GM12872 (cell line): ENCODE measurements around the gene LMBR1.

ENCODE experiments used
- TF ChIP-seq, protein P1 (sequence below): IDR thresholded peaks from 3 replicates; pipeline ENCODE4 v1.5.1; 2011; ENCODE audit warnings: low read depth, mild to moderate bottlenecking, low read length, moderate library complexity; ENCODE audit not compliant: insufficient read depth

LMBR1 gene

DNA sequence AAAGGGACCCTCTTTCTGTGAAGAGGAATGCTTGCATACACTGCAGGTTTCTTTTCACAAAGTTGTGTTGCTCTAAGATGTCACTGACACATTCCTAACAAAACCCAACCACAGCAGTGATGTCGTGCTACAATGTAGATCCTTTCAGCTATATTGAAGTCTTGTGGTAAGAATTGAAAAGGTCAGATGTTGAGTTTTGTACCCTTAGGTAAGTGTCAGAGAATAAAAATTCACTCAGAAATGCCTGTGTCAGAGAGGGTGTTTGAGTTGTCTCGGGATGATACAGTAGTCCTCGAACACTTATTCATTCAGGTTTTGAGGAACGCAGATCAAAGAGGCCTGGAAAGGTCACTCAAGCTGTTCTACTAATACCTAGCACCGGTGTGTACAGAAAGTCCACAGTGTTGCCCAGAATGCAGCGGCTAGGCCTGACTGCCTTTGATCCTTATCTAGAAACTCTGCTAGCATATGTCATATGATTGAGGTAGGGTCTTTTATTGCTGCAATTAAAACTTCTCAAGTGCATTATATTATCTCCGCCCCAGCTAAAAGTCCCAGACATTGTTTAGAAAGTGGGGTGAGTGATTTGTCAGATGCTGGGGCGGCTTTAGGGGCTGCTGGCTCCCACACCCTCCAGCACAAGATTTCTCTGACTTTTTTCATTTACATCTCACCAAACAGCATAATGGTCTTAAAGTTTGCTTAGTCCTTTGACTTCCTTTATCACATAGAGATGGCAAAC, 226.4 kb downstream of the LMBR1 start:
- TF ChIP-seq, protein P1, sequence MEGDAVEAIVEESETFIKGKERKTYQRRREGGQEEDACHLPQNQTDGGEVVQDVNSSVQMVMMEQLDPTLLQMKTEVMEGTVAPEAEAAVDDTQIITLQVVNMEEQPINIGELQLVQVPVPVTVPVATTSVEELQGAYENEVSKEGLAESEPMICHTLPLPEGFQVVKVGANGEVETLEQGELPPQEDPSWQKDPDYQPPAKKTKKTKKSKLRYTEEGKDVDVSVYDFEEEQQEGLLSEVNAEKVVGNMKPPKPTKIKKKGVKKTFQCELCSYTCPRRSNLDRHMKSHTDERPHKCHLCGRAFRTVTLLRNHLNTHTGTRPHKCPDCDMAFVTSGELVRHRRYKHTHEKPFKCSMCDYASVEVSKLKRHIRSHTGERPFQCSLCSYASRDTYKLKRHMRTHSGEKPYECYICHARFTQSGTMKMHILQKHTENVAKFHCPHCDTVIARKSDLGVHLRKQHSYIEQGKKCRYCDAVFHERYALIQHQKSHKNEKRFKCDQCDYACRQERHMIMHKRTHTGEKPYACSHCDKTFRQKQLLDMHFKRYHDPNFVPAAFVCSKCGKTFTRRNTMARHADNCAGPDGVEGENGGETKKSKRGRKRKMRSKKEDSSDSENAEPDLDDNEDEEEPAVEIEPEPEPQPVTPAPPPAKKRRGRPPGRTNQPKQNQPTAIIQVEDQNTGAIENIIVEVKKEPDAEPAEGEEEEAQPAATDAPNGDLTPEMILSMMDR = no peak

DNA sequence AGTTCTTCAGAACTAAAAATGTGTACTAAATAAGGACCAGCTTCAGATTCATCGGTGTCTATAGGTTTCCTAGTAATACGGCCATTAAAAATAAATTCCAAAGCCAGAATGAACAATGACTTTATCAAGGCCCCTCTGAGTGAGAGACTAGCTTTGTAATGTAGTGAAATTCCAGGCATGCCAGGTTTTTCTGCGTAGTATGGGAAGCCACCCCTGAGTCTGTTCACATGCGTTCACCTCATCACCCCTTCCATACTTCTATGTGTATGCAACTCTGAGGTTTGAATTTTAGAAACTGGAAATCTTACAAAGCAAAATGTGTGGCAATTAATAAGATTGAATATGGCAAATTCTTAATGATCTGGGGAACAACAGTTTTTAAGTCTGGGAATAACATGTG, 227.9 kb downstream of the LMBR1 start:
- TF ChIP-seq, protein P1 = no peak

DNA sequence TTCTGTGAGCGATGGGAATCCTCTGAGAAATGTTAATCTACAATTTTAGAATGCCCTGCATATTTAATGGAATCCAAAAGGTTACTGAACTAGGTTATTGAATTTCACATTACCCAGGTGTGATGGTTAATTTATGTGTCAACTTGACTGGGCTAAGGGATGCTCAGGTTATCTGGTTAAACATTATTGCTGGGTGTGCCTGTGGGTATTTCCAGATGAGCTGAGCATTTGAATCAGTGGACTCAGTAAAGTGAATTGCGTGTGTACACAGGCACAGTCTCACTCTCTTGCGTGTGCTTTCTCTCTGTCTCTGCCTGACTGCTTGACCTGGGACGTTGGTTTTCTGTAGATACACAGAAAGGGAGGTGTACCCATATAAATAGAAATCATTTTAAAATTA, 230.7 kb downstream of the LMBR1 start:
- TF ChIP-seq, protein P1 = no peak

DNA sequence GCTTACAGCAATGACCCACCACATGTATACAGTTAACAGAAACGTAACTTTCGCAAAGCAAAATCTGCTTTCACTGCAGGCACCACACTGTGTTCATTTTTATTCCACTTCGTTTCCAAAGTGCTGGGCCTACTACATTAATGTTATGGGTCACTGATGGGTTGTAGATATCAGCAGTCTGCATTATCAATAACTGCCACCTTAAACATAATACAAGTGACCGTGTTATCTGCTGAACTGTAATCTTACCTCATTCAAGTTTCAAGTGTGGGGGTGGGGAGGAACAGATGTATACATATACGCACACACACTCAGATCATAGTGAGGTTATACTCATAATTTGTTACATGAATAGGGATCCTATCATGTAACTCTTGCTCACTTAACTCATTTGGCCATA, 231.3 kb downstream of the LMBR1 start:
- TF ChIP-seq, protein P1 = no peak

DNA sequence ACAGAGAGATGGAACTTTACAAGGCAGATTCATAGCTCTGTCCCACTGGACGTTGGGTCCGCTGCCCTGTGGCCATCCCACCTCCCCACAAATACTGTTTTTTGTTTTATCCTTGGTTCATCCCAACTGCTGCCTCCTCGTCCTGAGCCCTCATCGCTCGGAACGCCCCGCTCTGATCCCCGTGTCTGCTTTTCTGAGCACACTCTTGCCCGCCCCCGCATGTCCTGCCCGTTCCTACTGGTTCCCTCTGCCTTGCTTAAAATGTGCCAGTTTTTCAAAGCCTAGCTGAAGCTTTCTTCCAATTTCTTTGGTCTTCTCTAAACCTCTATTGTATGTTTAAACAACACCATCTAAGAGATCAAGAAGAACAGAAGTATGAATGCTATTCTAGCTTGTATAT, 233.0 kb downstream of the LMBR1 start:
- TF ChIP-seq, protein P1 = no peak

DNA sequence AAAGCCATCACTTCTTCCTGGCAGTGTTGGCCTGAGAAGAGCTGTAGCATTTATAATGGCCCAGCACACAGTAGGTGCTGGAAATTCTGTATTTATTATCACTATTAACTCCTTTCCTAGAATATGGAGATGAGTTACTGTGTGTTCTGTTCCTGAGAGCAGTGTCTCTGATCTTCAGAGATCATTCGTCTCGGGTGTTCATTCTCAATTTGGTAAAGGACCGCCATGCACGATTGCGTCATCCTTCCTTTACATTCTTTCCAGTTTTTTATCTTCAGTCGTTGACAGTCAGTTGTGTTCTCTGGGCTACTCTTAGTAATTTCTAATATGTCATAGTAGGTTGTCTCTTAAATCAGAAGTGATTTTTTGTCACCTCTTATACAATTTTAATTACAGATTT, 233.8 kb downstream of the LMBR1 start:
- TF ChIP-seq, protein P1 = no peak

DNA sequence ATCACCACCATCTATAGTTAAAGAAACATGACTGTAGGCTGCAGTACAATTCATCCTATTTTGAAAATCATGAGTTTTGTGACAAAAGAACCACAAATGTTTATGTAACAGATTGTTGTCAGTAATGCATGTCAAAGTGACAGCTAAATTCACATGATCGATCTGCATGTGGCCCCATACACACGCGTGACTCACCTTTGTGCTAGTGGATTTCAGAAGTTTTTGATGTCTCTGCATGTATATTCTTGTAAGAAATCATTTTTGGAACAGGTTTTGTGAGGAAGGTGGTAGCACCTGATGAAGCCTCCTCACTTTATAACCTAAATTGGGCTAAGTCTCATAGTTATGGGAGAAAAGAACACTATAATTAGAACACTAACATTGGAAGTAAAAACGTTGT, 235.3 kb downstream of the LMBR1 start:
- TF ChIP-seq, protein P1 = no peak
